ENCODE measurements around the gene MYRF. TPM values are rescaled to one million over a fixed set of nuclear protein-coding genes. Genes with fewer than 3 reads are reported as not detected.

The MYRF gene
- total and polyA plus RNA-seq, 2 of the 13 experiments (the other 11 are each of a cell fraction or from before 2014, with no cell fraction given) = 10.2 to 25.9 TPM

DNA sequence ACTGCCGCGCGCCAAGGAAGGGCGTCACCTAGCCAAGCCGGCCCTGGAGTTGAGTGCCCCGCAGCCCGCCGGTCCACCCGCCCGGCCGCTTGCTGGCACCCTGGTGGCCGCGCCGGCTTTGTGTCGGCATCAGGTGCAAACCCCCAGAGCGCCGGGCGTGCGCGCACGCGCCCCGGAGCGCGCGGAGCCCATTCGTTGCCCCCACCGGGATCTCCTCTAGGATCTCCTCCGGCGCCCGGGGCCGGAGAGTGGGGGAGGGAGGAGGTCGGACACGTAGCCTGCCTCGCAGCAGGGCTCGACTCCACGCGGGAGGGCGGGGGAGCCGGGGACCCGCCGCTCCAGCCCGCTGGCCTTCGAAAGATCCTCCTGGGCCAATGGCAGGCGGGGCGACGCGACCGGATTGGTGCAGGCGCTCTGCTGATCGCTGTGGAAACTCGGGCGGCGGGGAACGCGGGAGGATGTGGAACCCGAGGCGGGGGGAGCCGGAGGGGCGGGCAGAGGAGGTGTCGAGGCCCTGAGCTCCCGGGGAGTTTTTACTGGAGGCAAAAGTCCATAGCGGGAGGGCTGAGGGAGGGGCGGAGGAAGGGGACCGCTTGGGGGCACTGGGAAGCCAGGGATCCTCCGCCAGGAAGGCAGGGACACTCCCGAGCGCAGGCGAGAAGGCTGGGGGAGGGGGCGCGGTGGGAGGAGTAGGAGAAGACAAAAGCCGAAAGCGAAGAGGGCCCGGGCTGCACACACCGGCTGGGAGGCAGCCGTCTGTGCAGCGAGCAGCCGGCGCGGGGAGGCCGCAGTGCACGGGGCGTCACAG is 75.3 kb downstream of the MYRF start, which contains the start of gene FADS2 (continued):
- TF ChIP-seq, protein P1, sequence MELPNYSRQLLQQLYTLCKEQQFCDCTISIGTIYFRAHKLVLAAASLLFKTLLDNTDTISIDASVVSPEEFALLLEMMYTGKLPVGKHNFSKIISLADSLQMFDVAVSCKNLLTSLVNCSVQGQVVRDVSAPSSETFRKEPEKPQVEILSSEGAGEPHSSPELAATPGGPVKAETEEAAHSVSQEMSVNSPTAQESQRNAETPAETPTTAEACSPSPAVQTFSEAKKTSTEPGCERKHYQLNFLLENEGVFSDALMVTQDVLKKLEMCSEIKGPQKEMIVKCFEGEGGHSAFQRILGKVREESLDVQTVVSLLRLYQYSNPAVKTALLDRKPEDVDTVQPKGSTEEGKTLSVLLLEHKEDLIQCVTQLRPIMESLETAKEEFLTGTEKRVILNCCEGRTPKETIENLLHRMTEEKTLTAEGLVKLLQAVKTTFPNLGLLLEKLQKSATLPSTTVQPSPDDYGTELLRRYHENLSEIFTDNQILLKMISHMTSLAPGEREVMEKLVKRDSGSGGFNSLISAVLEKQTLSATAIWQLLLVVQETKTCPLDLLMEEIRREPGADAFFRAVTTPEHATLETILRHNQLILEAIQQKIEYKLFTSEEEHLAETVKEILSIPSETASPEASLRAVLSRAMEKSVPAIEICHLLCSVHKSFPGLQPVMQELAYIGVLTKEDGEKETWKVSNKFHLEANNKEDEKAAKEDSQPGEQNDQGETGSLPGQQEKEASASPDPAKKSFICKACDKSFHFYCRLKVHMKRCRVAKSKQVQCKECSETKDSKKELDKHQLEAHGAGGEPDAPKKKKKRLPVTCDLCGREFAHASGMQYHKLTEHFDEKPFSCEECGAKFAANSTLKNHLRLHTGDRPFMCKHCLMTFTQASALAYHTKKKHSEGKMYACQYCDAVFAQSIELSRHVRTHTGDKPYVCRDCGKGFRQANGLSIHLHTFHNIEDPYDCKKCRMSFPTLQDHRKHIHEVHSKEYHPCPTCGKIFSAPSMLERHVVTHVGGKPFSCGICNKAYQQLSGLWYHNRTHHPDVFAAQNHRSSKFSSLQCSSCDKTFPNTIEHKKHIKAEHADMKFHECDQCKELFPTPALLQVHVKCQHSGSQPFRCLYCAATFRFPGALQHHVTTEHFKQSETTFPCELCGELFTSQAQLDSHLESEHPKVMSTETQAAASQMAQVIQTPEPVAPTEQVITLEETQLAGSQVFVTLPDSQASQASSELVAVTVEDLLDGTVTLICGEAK (IDR thresholded peaks at IDR 0.05) = no peak
- TF ChIP-seq, protein P1 (CRISPR knock-in tag; IDR thresholded peaks at IDR 0.05) = no peak
- TF ChIP-seq, protein P2, sequence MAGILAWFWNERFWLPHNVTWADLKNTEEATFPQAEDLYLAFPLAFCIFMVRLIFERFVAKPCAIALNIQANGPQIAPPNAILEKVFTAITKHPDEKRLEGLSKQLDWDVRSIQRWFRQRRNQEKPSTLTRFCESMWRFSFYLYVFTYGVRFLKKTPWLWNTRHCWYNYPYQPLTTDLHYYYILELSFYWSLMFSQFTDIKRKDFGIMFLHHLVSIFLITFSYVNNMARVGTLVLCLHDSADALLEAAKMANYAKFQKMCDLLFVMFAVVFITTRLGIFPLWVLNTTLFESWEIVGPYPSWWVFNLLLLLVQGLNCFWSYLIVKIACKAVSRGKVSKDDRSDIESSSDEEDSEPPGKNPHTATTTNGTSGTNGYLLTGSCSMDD (CRISPR knock-in tag; IDR thresholded peaks at IDR 0.05) = no peak
- TF ChIP-seq ZNF333 (CRISPR knock-in tag; IDR thresholded peaks at IDR 0.05; ENCODE audit: borderline replicate concordance) (peak; percentile 18; the same call in 1 of the 2 replicates), SP5 (CRISPR knock-in tag; IDR thresholded peaks at IDR 0.05; ENCODE audit: borderline replicate concordance, low read depth) (peak; percentile 46; the same call in 1 of the 2 replicates), HOXA9 (CRISPR knock-in tag; IDR thresholded peaks at IDR 0.05; ENCODE audit: borderline replicate concordance) (peak; percentile 18; the same call in 1 of the 2 replicates), ZFP36L1 (CRISPR knock-in tag; IDR thresholded peaks at IDR 0.05) (0 out of 2 replicates have a peak, but pooled peaks have one; percentile 56), NFYC (CRISPR knock-in tag; IDR thresholded peaks at IDR 0.05) (peak; percentile 76), ZNF510 (CRISPR knock-in tag; IDR thresholded peaks at IDR 0.05; ENCODE audit: low read depth) (0 out of 2 replicates have a peak, but pooled peaks have one; percentile 33), TBX2 (CRISPR knock-in tag; IDR thresholded peaks at IDR 0.05; ENCODE audit: borderline replicate concordance) (peak; percentile 51), ZNF879 (CRISPR knock-in tag; IDR thresholded peaks at IDR 0.05) (no peak), ZNF383 (CRISPR knock-in tag; IDR thresholded peaks at IDR 0.05; ENCODE audit: borderline replicate concordance) (no peak), ZNF343 (CRISPR knock-in tag; IDR thresholded peaks at IDR 0.05) (no peak), GFI1 (CRISPR knock-in tag; IDR thresholded peaks at IDR 0.05; ENCODE audit: borderline replicate concordance) (peak; percentile 28; the same call in 1 of the 2 replicates)
- TF ChIP-seq, protein P3, sequence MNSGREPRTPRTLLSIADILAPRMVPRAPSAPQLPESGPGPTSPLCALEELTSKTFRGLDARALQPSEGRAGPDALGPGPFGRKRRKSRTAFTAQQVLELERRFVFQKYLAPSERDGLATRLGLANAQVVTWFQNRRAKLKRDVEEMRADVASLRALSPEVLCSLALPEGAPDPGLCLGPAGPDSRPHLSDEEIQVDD (CRISPR knock-in tag; IDR thresholded peaks at IDR 0.05; ENCODE audit: borderline replicate concordance) = no peak
- TF ChIP-seq, protein P4, sequence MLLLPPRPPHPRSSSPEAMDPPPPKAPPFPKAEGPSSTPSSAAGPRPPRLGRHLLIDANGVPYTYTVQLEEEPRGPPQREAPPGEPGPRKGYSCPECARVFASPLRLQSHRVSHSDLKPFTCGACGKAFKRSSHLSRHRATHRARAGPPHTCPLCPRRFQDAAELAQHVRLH (CRISPR knock-in tag; IDR thresholded peaks at IDR 0.05; ENCODE audit: borderline replicate concordance, low read depth) = peak; percentile 59; the same call in 1 of the 2 replicates
- TF ChIP-seq, protein P5, sequence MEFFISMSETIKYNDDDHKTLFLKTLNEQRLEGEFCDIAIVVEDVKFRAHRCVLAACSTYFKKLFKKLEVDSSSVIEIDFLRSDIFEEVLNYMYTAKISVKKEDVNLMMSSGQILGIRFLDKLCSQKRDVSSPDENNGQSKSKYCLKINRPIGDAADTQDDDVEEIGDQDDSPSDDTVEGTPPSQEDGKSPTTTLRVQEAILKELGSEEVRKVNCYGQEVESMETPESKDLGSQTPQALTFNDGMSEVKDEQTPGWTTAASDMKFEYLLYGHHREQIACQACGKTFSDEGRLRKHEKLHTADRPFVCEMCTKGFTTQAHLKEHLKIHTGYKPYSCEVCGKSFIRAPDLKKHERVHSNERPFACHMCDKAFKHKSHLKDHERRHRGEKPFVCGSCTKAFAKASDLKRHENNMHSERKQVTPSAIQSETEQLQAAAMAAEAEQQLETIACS (CRISPR knock-in tag; IDR thresholded peaks at IDR 0.05) = no peak

All from HepG2 (cell line).